ENCODE results near the gene SEH1L.

DNA sequence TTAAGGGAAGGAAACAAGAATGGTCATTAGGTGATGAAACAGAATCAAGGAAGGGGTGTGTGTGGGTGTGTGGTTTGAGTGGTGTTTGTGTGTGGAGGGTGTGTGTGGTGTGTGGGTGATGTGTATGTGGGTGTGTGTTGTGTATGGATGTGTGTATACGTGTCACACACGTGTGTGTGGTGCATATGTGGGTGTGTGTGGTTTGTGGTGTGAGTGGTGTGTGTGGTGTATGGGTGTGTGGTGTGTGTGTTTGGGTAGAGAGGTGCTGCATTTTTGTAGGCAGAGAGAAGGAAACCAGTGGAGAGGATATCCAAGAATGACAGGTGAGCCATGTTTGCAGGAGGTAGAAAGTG lies 42.3 kb downstream of the SEH1L start:
- no peak for TF ChIP-seq EZH2 (optimal IDR thresholded peaks at IDR 0.05; ENCODE audit: low read depth, low read length)
- TF ChIP-seq, protein P1, sequence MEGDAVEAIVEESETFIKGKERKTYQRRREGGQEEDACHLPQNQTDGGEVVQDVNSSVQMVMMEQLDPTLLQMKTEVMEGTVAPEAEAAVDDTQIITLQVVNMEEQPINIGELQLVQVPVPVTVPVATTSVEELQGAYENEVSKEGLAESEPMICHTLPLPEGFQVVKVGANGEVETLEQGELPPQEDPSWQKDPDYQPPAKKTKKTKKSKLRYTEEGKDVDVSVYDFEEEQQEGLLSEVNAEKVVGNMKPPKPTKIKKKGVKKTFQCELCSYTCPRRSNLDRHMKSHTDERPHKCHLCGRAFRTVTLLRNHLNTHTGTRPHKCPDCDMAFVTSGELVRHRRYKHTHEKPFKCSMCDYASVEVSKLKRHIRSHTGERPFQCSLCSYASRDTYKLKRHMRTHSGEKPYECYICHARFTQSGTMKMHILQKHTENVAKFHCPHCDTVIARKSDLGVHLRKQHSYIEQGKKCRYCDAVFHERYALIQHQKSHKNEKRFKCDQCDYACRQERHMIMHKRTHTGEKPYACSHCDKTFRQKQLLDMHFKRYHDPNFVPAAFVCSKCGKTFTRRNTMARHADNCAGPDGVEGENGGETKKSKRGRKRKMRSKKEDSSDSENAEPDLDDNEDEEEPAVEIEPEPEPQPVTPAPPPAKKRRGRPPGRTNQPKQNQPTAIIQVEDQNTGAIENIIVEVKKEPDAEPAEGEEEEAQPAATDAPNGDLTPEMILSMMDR (IDR thresholded peaks at IDR 0.05; ENCODE audit: low read length): no peak
